ENCODE measurements around the gene CELF4.

The CELF4 gene

DNA sequence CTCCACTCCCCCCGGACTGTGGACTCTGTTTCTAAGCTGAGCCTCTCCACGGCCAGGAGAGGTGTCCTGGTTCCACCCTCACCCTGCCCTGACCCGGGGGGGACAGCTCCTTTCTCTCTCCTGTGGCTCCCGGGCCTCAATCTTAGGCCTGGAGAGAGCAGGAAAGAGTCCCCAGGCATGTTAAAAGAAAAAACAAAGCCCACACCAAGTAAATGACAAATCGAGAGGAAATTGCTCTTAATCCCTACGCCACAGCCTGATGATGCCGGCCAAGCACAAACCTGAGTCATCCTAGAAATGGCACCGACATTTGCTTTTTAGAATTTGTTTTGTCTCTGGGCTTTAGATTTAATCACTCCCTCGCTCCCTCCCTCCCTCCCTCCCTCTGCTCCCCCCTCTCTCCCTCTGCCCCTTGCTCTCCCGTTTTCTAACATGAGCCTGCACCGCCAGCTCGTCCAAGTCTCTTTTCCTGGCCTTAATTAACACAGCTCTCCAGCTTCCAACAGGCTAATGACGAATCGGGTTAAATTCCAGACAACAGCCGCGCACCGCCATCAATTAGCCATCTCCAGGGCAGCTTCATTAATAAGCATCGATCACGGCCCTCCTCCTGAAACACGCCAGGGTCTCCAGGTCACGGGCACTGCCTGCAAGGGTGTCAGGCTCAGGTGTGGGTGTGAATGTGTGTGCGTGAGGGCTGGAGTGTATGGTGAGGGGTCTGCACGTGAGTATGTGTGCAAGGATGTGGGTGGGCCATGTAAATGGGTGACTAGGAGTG, 230.8 kb downstream of the CELF4 start:
- no peak for DNase-seq

DNA sequence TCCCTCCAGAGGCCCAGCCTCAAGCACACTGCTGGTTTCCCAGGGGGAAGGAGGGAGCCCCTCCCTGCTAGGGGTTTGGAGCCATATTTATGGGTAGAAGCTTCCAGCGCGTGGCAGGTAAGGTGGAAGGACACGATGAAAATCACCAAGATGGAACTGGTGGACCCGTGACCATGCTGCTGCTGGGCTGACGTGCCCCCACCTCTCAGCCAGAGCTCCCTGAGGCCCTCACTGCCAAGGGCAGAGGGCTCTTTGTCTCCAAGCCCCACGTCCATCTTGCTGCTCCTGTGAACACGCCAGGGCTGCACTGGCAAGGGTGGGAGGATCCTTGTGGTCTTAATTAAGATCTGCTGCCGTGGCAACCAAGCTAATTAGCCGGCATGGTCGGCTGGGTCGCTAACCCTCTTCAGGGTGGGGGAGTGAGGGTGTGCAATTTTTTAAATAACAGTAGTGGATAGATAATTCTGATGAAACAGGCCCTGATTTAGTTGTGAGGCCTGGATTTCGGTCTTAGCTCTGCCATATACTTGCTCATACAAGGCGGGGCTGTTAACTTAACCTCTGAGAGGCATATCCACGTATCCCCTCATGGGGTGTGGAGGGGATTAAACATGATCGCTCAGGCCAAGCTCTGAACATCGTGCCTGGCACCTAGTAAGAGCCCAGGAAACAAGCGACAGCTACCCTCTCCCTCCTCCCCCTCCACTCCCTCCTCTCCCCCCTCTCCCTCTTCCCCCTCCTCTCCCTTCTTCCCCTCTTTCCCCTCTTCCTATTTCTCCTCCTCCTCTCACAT, 232.8 kb downstream of the CELF4 start:
- no peak for DNase-seq

DNA sequence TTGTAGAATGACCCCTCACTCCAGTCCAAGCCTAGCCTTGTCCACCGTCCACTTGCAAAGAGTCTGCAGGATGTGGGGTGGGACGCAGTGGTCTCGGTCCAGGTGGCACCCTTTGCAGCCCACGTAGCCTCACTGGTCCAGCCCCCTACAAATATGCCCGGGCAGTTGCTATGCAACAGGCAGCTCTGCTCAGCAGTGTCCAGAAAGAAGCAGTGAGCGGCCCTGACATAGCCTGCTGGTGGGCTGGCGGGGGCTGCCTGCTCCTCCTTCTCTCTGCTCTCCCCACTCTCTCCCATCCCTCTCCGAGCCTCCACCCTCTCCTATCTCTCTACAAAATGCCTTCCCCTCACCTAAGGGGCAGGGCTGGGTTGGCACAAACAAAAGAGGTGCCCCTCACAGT, 233.4 kb downstream of the CELF4 start:
- no peak for DNase-seq

DNA sequence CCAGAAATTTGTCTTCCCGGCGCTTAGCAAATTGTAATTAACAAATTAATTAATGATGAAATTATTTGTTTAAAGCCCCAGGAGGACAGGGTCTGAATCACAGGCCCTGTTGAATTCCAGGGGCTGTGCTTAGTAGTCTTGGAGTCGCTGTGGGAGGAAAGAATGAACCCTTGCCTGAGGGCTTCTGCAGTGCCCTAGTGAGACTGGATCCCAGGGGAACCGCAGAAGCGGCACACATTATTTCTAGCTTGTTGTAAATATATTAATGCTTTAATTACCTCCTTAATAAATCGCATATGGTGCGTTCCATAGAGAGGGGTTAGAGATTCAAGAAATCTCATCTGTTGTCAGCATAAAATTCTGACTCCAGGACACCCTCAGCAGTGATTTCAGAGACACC, 235.4 kb downstream of the CELF4 start:
- no peak for DNase-seq

DNA sequence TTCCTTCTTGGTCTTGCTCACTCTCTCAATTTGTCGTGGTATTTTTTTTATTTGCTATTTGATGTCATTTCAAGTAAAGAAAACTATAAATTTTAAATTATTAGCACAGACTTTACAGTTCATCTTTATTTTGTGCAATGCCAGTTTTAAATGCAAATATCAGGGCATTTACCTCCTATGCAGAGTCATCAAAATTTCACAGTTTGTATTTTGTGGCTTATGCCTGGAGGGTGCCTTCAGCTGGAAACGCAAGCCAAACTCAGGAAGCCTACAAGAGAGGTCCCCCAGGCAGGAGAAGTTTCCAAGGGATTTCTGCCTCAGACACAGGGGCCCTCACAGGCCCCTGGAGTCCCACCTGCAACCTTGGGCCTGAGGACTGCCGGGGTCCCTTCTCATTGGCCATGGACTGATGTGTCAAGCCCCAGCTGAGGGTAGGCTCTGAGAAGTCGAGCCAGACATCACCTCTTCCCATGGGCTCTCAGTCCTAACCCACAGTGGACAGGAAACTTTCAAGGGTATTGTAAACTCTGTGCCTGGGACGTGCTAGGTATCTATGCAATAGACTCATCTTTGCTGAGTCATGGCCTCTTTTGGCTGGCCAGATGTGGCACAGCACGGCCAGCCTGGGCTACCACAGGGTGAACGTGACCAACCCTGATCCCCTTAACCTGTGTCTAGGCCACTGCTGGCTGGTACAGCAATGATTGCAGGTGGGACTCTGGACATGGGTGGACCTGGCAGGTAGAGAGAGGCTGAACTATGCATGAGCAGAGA, 236.5 kb downstream of the CELF4 start:
- no peak for DNase-seq

DNA sequence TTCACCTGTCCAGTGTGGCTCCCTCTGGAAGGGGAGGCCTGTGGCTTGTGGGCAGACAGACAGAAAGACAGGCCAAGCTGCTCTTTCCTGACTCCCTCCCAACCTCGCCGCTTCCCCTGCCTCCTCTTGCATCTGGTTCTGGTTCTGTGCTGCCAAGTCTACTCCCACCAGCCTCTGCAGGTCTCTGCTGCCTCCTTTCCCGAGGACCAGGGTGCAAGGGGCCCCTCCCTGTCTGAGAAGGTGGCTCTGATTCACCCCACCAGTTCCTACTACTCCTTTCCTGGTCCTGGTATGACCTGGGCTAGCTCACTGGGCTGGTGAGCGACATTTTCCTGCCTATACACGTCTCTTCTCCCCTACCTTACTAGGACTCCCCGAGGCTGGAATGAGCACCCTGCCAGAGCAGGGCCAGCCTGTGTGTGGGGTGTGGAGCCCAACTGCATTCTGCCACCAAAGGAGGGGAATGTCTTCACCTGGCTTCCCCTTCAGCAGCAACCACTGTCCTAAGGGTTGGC, 238.5 kb downstream of the CELF4 start:
- DNase-seq, result no peak

DNA sequence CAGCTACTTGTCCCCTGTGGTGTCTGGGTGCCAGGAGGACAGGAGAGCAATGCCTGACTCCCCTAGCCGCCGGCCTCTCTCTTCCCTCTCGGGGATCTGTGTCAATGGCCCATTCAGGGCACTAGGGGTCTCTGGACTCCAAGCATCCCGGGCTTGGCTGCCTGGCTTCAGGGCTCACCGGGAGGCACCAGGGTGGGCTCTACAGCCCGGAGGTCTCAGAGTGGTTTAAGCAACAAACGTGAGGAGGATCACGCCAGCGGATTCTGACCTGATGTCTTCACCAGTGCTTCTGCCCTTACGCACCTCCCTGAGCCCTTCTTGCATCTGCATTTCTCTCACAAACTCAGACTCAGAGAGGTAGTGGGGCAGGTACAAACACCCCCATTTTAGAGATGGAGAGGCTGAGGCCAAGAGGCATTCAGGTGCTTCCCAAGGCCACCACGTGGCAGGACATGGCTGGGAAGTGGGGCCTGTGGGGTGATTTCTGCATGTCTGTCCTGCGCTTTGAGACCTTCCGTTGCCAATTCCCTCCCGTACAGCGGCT, 243.0 kb downstream of the CELF4 start:
- DNase-seq, result no peak

DNA sequence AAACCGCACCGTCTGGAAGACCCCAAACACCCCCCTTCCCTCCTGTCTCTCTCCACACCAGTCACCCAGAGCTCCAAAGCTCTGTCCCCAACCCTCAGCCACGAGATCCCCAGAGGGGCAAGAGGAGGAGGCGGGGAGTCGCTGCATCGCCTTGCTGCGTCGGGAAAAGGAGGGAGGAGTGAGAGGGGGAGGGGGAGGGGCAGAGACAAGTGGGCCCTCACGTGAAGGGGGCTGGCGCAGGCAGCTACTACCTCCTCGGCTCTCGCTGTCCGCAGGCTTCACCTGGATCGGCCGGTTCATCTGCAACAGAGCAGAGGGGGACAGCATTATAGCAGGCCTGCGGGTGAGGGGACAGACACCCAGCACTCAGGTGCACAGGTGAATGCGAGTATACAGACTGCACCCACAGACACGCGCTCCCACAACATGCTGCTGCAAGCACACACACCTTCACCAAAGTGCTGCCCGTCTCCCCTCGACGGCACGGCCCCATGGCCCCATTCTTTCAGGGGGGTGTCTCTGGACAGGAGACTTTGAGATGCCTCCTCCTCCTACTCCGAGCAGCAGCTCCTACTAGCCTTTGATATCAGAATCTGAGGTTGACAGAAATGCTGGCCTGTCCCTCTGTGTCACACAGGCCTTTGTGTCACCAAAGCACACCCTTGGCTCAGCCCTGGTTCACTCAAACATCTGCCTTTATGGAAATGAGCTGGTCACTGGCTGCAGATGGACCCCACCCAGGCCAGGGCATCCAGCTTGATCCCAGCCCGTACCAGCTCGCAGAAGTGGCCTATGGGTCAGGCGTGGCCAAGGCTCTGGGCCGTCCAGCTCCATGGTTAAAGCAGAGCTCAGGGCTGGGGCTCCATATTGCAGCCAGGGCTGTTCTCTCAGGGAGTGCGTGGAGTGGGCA, 243.8 kb downstream of the CELF4 start:
- no peak for DNase-seq

DNA sequence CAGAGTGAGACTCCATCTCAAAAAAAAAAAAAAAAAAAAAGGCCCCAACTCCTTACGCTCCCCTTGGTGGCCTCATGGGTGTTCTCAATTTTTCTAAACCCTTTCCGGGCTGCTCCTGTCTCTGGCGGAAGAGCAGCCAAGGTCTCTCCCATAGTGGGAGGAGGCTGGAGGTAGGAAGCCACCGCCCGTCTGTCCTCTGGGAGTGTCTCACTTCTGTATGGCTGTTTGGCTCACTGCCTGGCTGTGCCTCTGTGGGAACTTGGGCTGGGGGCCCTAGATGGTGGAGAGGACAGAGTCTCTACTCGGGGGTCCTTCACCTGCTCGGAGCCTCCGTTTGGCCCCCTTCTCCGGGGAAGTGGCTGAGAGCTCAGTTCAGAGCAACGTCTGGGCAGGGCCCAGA, 245.3 kb downstream of the CELF4 start:
- no peak for DNase-seq

DNA sequence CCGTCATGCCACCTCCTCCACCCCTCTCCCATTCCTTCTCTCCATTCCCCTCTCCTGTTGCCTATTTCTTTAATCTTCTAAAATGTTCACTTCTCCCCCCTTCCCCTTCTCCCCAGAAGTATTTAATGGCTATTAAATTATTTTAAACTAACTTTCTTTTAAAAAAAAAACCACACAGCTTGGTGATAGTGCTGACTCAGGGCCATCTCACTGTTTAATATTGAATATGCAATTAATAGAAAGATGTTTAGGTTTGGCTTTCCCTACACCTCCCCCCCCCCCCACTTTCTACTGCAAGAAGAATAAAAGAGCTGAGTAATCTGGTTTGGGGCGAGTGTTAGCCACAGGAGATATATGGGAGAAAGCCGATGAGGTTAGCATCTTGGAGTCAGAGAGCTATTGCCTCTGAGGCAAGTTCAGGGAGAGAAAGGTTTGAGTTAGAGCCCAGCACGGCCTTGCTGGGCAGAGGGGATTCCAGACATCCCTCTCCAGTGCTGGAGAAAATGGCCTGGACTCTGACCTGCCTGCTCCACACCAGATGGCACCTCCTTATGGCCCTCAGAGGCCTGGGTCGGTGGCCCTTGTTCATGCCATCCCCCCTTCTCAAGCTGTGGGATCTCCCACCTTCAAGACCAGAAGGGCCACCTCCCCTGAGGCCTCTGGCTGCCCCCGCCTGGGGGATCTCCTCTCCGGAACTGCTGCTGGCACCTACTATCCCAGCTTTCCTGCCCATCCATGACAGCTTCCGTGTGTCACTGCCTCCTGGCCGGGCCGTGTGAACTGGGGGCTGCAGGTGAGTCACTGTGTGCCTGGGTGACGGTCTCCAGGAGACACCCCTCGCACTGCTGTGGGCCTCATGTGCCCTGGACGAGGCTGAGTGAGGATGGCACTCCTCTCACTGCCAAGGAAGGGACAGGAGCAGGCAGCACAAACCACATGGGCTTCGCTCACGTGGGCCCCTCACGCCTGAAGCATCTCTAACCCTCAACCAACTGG, 246.9 kb downstream of the CELF4 start:
- no peak for DNase-seq

DNA sequence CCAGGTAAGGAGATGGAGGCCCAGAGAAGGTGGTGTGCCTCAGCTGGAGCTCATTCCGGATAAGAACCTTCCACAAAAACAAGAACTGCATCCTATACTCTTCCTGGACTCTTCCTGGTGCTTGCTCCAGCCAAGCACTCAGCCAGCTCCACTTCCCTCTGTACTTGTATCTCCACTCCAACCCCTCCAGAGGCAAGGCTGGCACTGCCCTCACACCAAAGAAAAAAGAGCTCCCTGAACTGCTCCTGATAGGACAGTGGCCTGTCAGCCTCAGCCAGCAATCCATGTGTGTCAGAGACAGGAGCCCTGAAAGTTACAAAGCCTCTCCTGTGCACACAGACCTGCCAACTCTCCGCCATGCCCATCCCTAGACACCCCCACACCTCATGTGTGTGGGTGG, 248.1 kb downstream of the CELF4 start:
- no peak for DNase-seq

DNA sequence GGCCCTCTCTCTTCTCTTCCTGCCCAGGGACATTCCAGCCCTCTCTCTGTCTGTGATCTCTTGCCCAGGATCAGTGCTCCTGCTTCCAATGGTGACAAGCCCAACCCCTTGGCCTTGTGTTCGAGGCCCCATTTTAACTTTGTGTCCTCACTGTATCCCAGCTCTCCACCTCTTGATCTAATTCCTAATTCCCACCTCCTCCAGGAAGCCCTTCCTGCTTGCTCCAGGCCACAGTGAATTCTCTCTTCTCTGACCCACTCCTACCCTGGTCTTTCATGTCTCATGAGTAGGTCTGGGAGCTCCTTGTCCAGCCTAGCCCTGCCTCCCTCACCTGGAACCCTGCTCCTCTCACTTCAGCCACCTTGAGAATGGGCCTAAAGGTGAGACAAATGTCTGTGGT, 249.1 kb downstream of the CELF4 start:
- no peak for DNase-seq

DNA sequence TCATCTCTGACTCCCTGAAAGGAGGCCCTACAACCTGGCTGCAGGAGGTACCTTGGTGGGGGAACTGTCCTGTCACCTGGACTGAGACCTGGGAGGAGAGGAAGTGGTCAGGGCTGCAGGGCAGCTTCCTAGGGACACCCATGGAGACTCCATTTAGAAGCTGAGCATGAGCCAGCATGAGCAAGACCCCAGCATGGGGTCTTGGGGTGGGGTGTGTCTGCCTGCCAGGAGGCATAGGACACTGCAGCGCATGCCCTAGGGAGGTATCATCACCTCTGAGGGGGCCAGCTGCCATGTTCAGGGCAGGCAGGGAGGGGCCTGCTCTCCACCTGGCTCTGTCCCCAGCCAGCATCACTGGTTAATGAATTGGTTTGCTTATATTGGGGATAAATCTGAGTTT, 249.7 kb downstream of the CELF4 start:
- no peak for DNase-seq

DNA sequence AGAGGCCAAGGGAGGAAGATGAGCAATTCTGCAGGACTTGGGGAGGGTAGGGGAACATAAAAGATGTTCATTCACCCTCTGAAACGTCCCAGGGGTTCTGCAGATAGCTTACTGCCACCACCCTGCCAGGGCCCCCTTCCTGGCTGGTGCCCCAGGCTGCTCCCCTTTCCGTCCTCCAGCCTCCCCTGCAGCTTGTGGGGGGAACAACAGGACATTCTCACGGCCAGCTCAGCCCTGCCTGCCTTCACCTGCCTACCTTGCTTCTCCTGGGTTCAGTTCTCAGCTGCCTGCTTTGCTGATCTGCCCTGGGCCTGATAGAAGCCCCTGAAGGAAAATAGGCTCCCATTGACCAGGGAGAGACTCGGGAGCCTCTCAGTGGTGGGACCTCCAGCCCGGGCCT, 251.1 kb downstream of the CELF4 start:
- no peak for DNase-seq

DNA sequence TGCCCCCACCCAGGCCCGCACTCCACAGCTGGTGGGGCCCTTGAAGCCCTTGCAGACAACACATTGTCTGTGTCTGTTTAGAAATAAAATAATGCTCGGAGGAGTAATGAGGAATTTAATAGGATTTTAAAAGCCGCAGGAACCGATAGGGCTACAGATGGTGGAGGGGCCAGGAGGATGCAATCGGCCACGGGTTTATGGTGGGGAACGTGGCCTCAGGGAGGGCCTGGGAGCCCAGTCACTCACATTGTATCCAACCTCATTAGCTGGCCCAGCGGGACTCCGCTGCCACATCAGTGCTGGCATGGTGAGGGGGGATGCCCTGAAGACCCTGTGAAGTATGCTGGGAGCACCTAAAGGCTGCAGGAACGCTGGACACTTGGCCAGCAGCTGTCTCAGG, 252.0 kb downstream of the CELF4 start:
- no peak for DNase-seq

DNA sequence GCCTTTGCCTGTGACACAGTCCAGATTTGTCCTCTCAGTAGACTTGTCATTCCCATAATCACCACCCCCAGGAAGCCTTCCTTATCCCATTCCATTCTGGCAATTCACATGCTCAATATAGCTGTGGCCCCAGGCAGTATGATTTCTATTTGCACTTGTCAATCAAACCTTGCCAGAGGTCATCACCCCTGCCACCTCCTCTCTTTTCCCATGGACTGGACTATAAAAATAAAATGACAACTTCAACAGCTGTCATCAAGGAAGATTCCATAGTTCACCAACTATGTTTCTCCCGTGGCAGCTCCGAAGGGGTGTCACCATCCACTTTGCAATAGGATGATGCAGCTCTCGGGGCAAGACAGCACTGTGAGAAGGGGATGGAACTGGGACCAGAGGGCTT, 255.7 kb downstream of the CELF4 start:
- no peak for DNase-seq

DNA sequence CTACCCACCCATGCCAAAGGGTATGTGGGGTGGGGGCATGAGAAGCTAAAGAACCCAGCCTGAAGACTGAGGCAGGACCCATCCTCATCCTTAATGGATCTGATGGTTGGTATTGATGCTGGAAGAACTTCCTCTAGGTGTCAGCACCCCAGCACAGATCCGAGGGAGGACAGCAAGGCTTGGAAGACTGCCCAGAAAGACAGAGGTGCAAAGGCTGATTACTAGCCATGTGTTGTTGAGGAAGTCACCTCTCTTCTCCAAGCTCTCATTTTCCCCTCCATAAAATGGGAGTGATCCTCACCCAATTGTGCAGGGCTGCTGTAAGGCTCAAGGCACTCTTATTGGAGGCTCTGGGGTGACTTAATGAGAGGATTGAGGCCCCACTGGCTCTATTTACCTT, 256.5 kb downstream of the CELF4 start:
- DNase-seq, result no peak

DNA sequence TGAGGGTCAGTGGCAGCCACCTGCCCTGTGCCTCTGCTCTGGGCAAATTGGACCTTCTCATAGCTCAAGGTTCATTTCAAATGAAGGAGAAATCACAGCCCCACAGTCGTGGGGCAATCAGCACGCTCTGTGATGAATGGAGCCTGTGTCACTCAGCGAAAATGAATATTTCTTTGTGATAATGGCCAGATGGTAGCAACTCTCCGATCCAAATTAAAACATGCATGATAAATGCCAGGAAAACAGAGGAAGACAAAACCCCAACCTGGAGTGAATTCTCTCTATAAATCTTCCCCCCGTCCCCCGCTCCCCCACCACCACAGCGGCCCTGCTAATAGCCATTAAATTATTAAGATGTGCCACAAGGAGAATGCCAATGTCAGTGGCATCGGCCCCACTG, 258.4 kb downstream of the CELF4 start:
- no peak for DNase-seq

DNA sequence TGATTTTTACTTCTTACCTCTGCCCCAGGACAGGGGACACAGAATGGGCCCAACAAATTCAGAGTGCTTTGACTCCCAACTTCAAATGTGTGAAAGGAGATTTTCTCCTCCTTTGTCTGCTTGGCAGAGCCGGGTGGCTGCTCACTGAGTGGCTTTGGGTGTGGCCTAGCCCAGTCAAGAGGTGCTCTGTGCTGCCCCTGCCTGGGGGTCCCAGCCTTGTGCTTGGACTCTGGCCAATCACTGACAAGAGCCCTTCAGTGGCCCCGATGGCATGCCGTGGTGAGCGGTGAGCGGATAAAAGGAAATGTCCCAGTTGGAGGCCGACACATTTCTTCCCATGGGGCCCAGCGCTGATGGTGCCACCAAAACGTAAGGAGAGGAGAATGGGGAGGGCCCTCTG, 259.2 kb downstream of the CELF4 start:
- DNase-seq, result no peak

DNA sequence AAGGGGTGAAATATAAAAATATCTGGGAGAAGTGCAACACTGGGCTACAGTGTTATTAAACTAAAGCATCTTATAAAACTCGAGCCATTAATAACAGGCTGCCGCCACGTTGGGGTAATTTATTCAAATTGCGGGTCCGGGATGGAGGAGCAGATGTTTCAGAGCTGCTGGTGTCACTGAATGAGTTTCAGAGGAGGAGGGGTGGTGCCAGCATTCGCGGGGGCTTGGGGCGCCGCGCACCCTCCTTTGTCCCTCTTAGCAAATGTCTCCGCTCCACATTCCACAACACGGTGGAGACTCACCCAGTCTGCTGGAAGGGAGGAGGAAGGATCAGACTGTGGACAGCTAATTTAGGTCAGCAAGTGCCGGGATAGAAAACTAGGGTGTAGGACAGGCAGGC, 260.5 kb downstream of the CELF4 start:
- DNase-seq, result no peak

All from stimulated activated CD4-positive, alpha-beta T cell treated with anti-CD3 and anti-CD28 coated beads, Interleukin-4, amount 100 ng/mL, for 1 hour (primary cell).